Measurements from ENCODE around the gene TRIO.

GRCh38 chr5:14234204-14234603 lies 91.1 kb downstream of the TRIO start:
- TF ChIP-seq, protein P1, sequence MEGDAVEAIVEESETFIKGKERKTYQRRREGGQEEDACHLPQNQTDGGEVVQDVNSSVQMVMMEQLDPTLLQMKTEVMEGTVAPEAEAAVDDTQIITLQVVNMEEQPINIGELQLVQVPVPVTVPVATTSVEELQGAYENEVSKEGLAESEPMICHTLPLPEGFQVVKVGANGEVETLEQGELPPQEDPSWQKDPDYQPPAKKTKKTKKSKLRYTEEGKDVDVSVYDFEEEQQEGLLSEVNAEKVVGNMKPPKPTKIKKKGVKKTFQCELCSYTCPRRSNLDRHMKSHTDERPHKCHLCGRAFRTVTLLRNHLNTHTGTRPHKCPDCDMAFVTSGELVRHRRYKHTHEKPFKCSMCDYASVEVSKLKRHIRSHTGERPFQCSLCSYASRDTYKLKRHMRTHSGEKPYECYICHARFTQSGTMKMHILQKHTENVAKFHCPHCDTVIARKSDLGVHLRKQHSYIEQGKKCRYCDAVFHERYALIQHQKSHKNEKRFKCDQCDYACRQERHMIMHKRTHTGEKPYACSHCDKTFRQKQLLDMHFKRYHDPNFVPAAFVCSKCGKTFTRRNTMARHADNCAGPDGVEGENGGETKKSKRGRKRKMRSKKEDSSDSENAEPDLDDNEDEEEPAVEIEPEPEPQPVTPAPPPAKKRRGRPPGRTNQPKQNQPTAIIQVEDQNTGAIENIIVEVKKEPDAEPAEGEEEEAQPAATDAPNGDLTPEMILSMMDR (IDR thresholded peaks at IDR 0.05; ENCODE audit: poor library complexity) = no peak
- no peak for TF ChIP-seq EZH2phosphoT487 (IDR thresholded peaks at IDR 0.05; ENCODE audit: low read depth, severe bottlenecking, unreplicated experiment)
